Natural killer cell treated with Interleukin-12 subunit alpha and Interleukin-12 subunit beta and Interleukin-15 and Interleukin-18, amount 100 ng/mL, for 72 hours (primary cell): Measurements from ENCODE around the gene TMEM175. TPM values are rescaled to one million over a fixed set of nuclear protein-coding genes. Genes with fewer than 3 reads are reported as not detected.

ENCODE experiments used
- ATAC-seq, 2 donors: fragments of 150-1000 bp; cut with Tn5 transposase in 1 of 2; sonication (Bioruptor Pico), chemical (Tn5 transposase) in 1 of 2; 2 replicates each; pipeline ENCODE4 v1.10.0; 2021
- DNase-seq: peaks from one replicate; pipeline ENCODE4 v3.0.0; 2022; ENCODE audit warnings: low spot score
- H3K27ac Mint-ChIP-seq, 2 donors: 1 replicate in 1 of 2; 2 replicates in 1 of 2; pipeline ENCODE4 v1.8.0; 2022; ENCODE audit warnings: mixed read lengths in 2 of 2, mild to moderate bottlenecking in 1 of 2, moderate library complexity in 1 of 2
- H3K27me3 Mint-ChIP-seq, 2 donors: 1 replicate in 1 of 2; 2 replicates in 1 of 2; pipeline ENCODE4 v1.8.0; 2022; ENCODE audit warnings: mixed read lengths in 2 of 2
- H3K36me3 Mint-ChIP-seq: one replicate; pipeline ENCODE4 v1.8.0; 2022; ENCODE audit warnings: mixed read lengths
- H3K4me1 Mint-ChIP-seq, 2 donors: 1 replicate in 1 of 2; 2 replicates in 1 of 2; pipeline ENCODE4 v1.8.0; 2022; ENCODE audit warnings: low read depth in 2 of 2, mixed read lengths in 2 of 2, mild to moderate bottlenecking in 1 of 2
- H3K4me3 Mint-ChIP-seq: one replicate; pipeline ENCODE4 v1.8.0; 2022; ENCODE audit warnings: mixed read lengths
- H3K9me3 Mint-ChIP-seq: 2 replicates; pipeline ENCODE4 v1.8.0; 2022; ENCODE audit warnings: mixed read lengths
- total RNA-seq, 2 donors: library from RNA; stranded (reverse); gene quantifications; one replicate each; pipeline ENCODE4 v1.2.3, GENCODE V29; 2022

TMEM175 gene
- total RNA-seq, 2 donors from 2014 or later = 26.5 to 29.2 TPM

GRCh38 chr4:999882-1000425, 67.7 kb downstream of the TMEM175 start:
- DNase-seq (no peak), ATAC-seq (no peak)
- Mint-ChIP-seq H3K27ac (no peak overlapping the region), H3K27me3 (peaks cover 15 to 16% of the 10 kb centered on the region in 2 donors), H3K36me3 (no peaks in the 10 kb centered on the region), H3K9me3 (no peaks in the 10 kb centered on the region), H3K4me3 (no peak overlapping the region), H3K4me1 (peaks cover 0 to 6% of the 10 kb centered on the region in 2 donors)

GRCh38 chr4:1000686-1001260, 68.5 kb downstream of the TMEM175 start:
- Mint-ChIP-seq H3K4me3 (no peak overlapping the region), H3K4me1 (peaks cover 0 to 6% of the 10 kb centered on the region in 2 donors), H3K36me3 (no peaks in the 10 kb centered on the region), H3K9me3 (no peaks in the 10 kb centered on the region), H3K27me3 (peaks cover 15 to 16% of the 10 kb centered on the region in 2 donors), H3K27ac (no peak overlapping the region)
- DNase-seq (no peak), ATAC-seq (no peak)

- H3K9me3 Mint-ChIP-seq = no peaks in the 10 kb centered on the region
- peaks cover 17 to 18% of the 10 kb centered on the region in 2 donors for H3K27me3 Mint-ChIP-seq
- H3K4me3 Mint-ChIP-seq = no peak overlapping the region
- H3K27ac Mint-ChIP-seq = no peak overlapping the region
- ATAC-seq (no peak), DNase-seq (no peak)
- H3K36me3 Mint-ChIP-seq = no peaks in the 10 kb centered on the region
- peaks cover 0 to 6% of the 10 kb centered on the region in 2 donors for H3K4me1 Mint-ChIP-seq
These were observed 69.4 kb downstream of the TMEM175 start for GRCh38 chr4:1001561-1002130.

GRCh38 chr4:1002131-1002630, 69.9 kb downstream of the TMEM175 start:
- peaks cover 0 to 6% of the 10 kb centered on the region in 2 donors for H3K4me1 Mint-ChIP-seq
- ATAC-seq = peak; percentile 5 to 41
- no peaks in the 10 kb centered on the region for H3K9me3 Mint-ChIP-seq
- H3K27ac Mint-ChIP-seq = no peak overlapping the region
- H3K36me3 Mint-ChIP-seq = peaks cover 5% of the 10 kb centered on the region
- no peak overlapping the region for H3K4me3 Mint-ChIP-seq
- peaks cover 19 to 22% of the 10 kb centered on the region in 2 donors for H3K27me3 Mint-ChIP-seq
- DNase-seq = no peak

GRCh38 chr4:1002631-1003251, 70.5 kb downstream of the TMEM175 start:
- Mint-ChIP-seq H3K36me3 (peaks cover 5% of the 10 kb centered on the region), H3K4me1 (peaks cover 0 to 6% of the 10 kb centered on the region in 2 donors), H3K4me3 (no peak overlapping the region), H3K27me3 (peaks cover 23 to 28% of the 10 kb centered on the region in 2 donors), H3K27ac (no peak overlapping the region), H3K9me3 (no peaks in the 10 kb centered on the region)
- DNase-seq (no peak), ATAC-seq (peak in 1 of 2 donors; percentile 13)

- no peaks in the 10 kb centered on the region for H3K9me3 Mint-ChIP-seq
- no peak overlapping the region for H3K4me3 Mint-ChIP-seq
- ATAC-seq = no peak
- H3K27me3 Mint-ChIP-seq = peaks cover 28 to 31% of the 10 kb centered on the region in 2 donors
- H3K36me3 Mint-ChIP-seq = peaks cover 5% of the 10 kb centered on the region
- peaks cover 0 to 4% of the 10 kb centered on the region in 2 donors for H3K4me1 Mint-ChIP-seq
- no peak for DNase-seq
- H3K27ac Mint-ChIP-seq = no peak overlapping the region
These were observed 71.2 kb downstream of the TMEM175 start for GRCh38 chr4:1003271-1004070.

GRCh38 chr4:1004071-1004418, 71.8 kb downstream of the TMEM175 start:
- peaks cover 5 to 7% of the 10 kb centered on the region in 2 donors for H3K4me1 Mint-ChIP-seq
- ATAC-seq = no peak
- H3K9me3 Mint-ChIP-seq = no peaks in the 10 kb centered on the region
- no peak overlapping the region for H3K27ac Mint-ChIP-seq
- peaks cover 5% of the 10 kb centered on the region for H3K36me3 Mint-ChIP-seq
- peaks cover 30 to 32% of the 10 kb centered on the region in 2 donors for H3K27me3 Mint-ChIP-seq
- H3K4me3 Mint-ChIP-seq = no peak overlapping the region
- DNase-seq = no peak

- peaks cover 5% of the 10 kb centered on the region for H3K36me3 Mint-ChIP-seq
- ATAC-seq (no peak), DNase-seq (no peak)
- H3K4me3 Mint-ChIP-seq = no peak overlapping the region
- no peaks in the 10 kb centered on the region for H3K9me3 Mint-ChIP-seq
- peaks cover 6 to 7% of the 10 kb centered on the region in 2 donors for H3K4me1 Mint-ChIP-seq
- H3K27me3 Mint-ChIP-seq = peaks cover 24 to 30% of the 10 kb centered on the region in 2 donors
- H3K27ac Mint-ChIP-seq = no peak overlapping the region
These were observed 72.6 kb downstream of the TMEM175 start for GRCh38 chr4:1004557-1005485.

- ATAC-seq (no peak), DNase-seq (no peak)
- H3K9me3 Mint-ChIP-seq = no peaks in the 10 kb centered on the region
- peaks cover 5% of the 10 kb centered on the region for H3K36me3 Mint-ChIP-seq
- H3K27ac Mint-ChIP-seq = no peak overlapping the region
- peaks cover 24 to 30% of the 10 kb centered on the region in 2 donors for H3K27me3 Mint-ChIP-seq
- peaks cover 11 to 12% of the 10 kb centered on the region in 2 donors for H3K4me1 Mint-ChIP-seq
- no peak overlapping the region for H3K4me3 Mint-ChIP-seq
These were observed 74.6 kb downstream of the TMEM175 start for GRCh38 chr4:1006856-1007255.

Other genes with a start within 250 kb of the TMEM175 start
- gene SLC49A3, start 243.3 kb upstream of the TMEM175 start, total RNA-seq = 10 to 100 TPM; 10.5 to 15.9 TPM
- 10 to 100 TPM; 50.6 to 54.3 TPM for gene PCGF3, start 226.6 kb upstream of the TMEM175 start, total RNA-seq
- gene CPLX1, start 106.3 kb upstream of the TMEM175 start, total RNA-seq = not detected
- 100 to 1,000 TPM; 168 to 234 TPM for gene GAK, start 144 bp upstream of the TMEM175 start, total RNA-seq
- gene DGKQ, start 41.1 kb downstream of the TMEM175 start, total RNA-seq = 10 to 100 TPM; 15.4 to 19.6 TPM
- gene IDUA, start 54.6 kb downstream of the TMEM175 start, total RNA-seq = 10 to 100 TPM; 15.7 to 17.5 TPM
- gene SLC26A1, start 60.9 kb downstream of the TMEM175 start, total RNA-seq = under 1 TPM in 1 of 2 donors, not detected in 1; 0.88 TPM
- 10 to 100 TPM; 15.2 to 16.6 TPM for gene FGFRL1, start 79.2 kb downstream of the TMEM175 start, total RNA-seq
- gene RNF212, start 181.1 kb downstream of the TMEM175 start, total RNA-seq = 1 to 10 TPM in 1 of 2 donors, under 1 TPM in 1; 0.89 to 1.5 TPM
- 10 to 100 TPM in 1 of 2 donors, 1 to 10 TPM in 1; 1.5 to 13.6 TPM for gene SPON2, start 240.1 kb downstream of the TMEM175 start, total RNA-seq